Colonic mucosa (tissue), 4 donors: ENCODE results near the gene NDNF. TPM values are rescaled to one million over a fixed set of nuclear protein-coding genes. Genes with fewer than 3 reads are reported as not detected.

Source experiments
- DNase-seq: peaks from one replicate; pipeline ENCODE4 v3.0.0-alpha.2; 2020
- H3K27ac ChIP-seq: fragments of 200-600 bp; one replicate; pipeline ENCODE4 v1.8.0; 2021
- H3K27me3 ChIP-seq: fragments of 200-600 bp; one replicate; pipeline ENCODE4 v1.8.0; 2021
- H3K36me3 ChIP-seq: fragments of 200-600 bp; one replicate; pipeline ENCODE4 v1.8.0; 2021
- H3K4me1 ChIP-seq: fragments of 200-600 bp; one replicate; pipeline ENCODE4 v1.8.0; 2021; ENCODE audit warnings: mild to moderate bottlenecking
- H3K4me3 ChIP-seq: fragments of 200-600 bp; one replicate; pipeline ENCODE4 v1.8.0; 2021
- H3K9ac ChIP-seq, 2 donors: one replicate each; pipeline ENCODE4 v1.7.0; 2013; ENCODE audit warnings: control low read depth in 2 of 2, low read depth in 2 of 2, low read length in 2 of 2
- H3K9me3 ChIP-seq: fragments of 200-600 bp; one replicate; pipeline ENCODE4 v1.8.0; 2021
- CTCF ChIP-seq: fragments of 200-600 bp; IDR thresholded peaks from one replicate; pipeline ENCODE4 v1.8.0; 2022; ENCODE audit warnings: antibody characterized with exemption, mild to moderate bottlenecking
- intact Hi-C: fragments of 100-400 bp; cut with DNase I; formaldehyde crosslinking; loops from one replicate; pipeline ENCODE4 v1.14.1; 2022
- total RNA-seq, 2 donors: library from RNA; stranded (reverse); fragmentation: NEBNext Ultra II Directional in 1 of 2; extraction: Animal tissue kit (Norgen Biotek cat#: 25700) in 1 of 2; gene quantifications; one replicate each; pipeline ENCODE4 v1.2.1, GENCODE V29; 2021
- donor health status: healthy.
- donor health status: DM: no; HTN: no; CAD: no.
- donor health status: DM: no; HTN: no; CAD: no.

NDNF gene
- total RNA-seq, 2 donors from 2014 or later: 8.9 to 30.4 TPM

GRCh38 chr4:121062521-121062920, 9.8 kb downstream of the NDNF start:
- Histone ChIP-seq H3K9ac (no peak overlapping the region), H3K36me3 (no peaks in the 10 kb centered on the region), H3K27me3 (no peaks in the 10 kb centered on the region), H3K27ac (no peak overlapping the region), H3K4me1 (no peaks in the 10 kb centered on the region), H3K4me3 (no peak overlapping the region), H3K9me3 (no peaks in the 10 kb centered on the region)
- intact Hi-C loops: no loop called here
- TF ChIP-seq CTCF: no peak
- no peak for DNase-seq

- TF ChIP-seq CTCF: no peak
- H3K27me3 ChIP-seq: no peaks in the 10 kb centered on the region
- no peak for DNase-seq
- H3K9ac ChIP-seq: no peak overlapping the region
- H3K4me3 ChIP-seq: no peak overlapping the region
- no peaks in the 10 kb centered on the region for H3K36me3 ChIP-seq
- intact Hi-C loops: no loop called here
- no peaks in the 10 kb centered on the region for H3K9me3 ChIP-seq
- H3K27ac ChIP-seq: no peak overlapping the region
- H3K4me1 ChIP-seq: no peaks in the 10 kb centered on the region
Measured at GRCh38 chr4:121061861-121062260, 10.5 kb downstream of the NDNF start.

- Histone ChIP-seq H3K9ac (no peak overlapping the region), H3K4me1 (no peaks in the 10 kb centered on the region), H3K36me3 (no peaks in the 10 kb centered on the region), H3K4me3 (no peak overlapping the region), H3K9me3 (no peaks in the 10 kb centered on the region), H3K27me3 (no peaks in the 10 kb centered on the region), H3K27ac (no peak overlapping the region)
- intact Hi-C loops: no loop called here
- no peak for DNase-seq
- no peak for TF ChIP-seq CTCF
Measured at GRCh38 chr4:121061215-121061614, 11.1 kb downstream of the NDNF start.

GRCh38 chr4:121057466-121057922, 14.8 kb downstream of the NDNF start:
- no peaks in the 10 kb centered on the region for H3K27me3 ChIP-seq
- DNase-seq: no peak
- no peak overlapping the region for H3K27ac ChIP-seq
- no peak overlapping the region for H3K4me3 ChIP-seq
- no peaks in the 10 kb centered on the region for H3K4me1 ChIP-seq
- TF ChIP-seq CTCF: no peak
- no peaks in the 10 kb centered on the region for H3K36me3 ChIP-seq
- intact Hi-C loops: no loop called here
- no peak overlapping the region for H3K9ac ChIP-seq
- H3K9me3 ChIP-seq: no peaks in the 10 kb centered on the region

GRCh38 chr4:121056066-121056465, 16.3 kb downstream of the NDNF start:
- TF ChIP-seq CTCF: no peak
- Histone ChIP-seq H3K4me3 (no peak overlapping the region), H3K27me3 (no peaks in the 10 kb centered on the region), H3K9ac (no peak overlapping the region), H3K36me3 (no peaks in the 10 kb centered on the region), H3K27ac (no peak overlapping the region), H3K9me3 (no peaks in the 10 kb centered on the region), H3K4me1 (no peaks in the 10 kb centered on the region)
- intact Hi-C loops: no loop called here
- no peak for DNase-seq

- H3K4me1 ChIP-seq: no peaks in the 10 kb centered on the region
- no peak for TF ChIP-seq CTCF
- no peaks in the 10 kb centered on the region for H3K27me3 ChIP-seq
- H3K9ac ChIP-seq: no peak overlapping the region
- H3K9me3 ChIP-seq: no peaks in the 10 kb centered on the region
- H3K36me3 ChIP-seq: no peaks in the 10 kb centered on the region
- no peak for DNase-seq
- no peak overlapping the region for H3K4me3 ChIP-seq
- no peak overlapping the region for H3K27ac ChIP-seq
- intact Hi-C loops: no loop called here
Measured at GRCh38 chr4:121054373-121054772, 18.0 kb downstream of the NDNF start.
